ENCODE data around the gene DMAC2L. TPM values are rescaled to one million over a fixed set of nuclear protein-coding genes. Genes with fewer than 3 reads are reported as not detected.

The DMAC2L gene
- total RNA-seq, 4 donors from 2014 or later = 3.0 to 18.9 (median 9.2) TPM

DNA sequence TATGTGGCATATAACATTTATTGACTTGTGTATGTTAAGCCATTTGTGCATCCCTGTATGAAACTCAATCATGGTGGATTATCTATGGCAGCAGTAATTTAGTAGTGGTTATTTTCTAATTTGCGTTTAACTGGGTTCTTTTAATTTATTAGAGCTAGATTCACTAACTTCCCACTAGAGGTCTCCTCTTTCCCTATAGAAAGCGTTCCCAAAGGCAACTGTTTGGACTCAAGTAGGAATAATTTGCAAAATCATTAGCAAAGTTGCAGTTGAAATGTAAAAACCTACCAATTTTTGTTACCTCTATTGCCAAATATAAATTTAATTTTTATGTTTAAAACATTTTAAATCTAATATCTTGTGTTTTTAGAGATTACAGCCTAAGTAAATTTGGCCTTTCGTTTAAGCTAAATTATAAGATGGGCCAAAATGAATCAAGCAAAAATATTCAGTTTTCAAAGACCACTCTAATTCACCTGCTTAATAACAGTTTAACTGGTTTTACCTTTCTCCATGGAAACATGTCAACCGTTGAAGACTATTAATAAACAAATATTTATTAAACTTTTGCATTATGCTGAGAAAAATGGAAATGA lies 6.0 kb downstream of the DMAC2L start:
- Histone ChIP-seq H3K36me3 (no peaks in the 10 kb centered on the region), H3K27me3 (no peaks in the 10 kb centered on the region), H3K4me1 (peaks cover 12 to 27% (median 15%) of the 10 kb centered on the region in 4 donors), H3K9me3 (no peaks in the 10 kb centered on the region), H3K4me3 (no peak overlapping the region), H3K27ac (no peak overlapping the region)
- TF ChIP-seq POLR2A (IDR thresholded peaks at IDR 0.05) (no peak), POLR2AphosphoS5 (IDR thresholded peaks at IDR 0.05) (no peak), EP300 (IDR thresholded peaks at IDR 0.05; ENCODE audit: low read depth) (no peak)
- TF ChIP-seq, protein P1, sequence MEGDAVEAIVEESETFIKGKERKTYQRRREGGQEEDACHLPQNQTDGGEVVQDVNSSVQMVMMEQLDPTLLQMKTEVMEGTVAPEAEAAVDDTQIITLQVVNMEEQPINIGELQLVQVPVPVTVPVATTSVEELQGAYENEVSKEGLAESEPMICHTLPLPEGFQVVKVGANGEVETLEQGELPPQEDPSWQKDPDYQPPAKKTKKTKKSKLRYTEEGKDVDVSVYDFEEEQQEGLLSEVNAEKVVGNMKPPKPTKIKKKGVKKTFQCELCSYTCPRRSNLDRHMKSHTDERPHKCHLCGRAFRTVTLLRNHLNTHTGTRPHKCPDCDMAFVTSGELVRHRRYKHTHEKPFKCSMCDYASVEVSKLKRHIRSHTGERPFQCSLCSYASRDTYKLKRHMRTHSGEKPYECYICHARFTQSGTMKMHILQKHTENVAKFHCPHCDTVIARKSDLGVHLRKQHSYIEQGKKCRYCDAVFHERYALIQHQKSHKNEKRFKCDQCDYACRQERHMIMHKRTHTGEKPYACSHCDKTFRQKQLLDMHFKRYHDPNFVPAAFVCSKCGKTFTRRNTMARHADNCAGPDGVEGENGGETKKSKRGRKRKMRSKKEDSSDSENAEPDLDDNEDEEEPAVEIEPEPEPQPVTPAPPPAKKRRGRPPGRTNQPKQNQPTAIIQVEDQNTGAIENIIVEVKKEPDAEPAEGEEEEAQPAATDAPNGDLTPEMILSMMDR (IDR thresholded peaks at IDR 0.05) = peak; percentile 52 to 75 (median 62)
- in situ Hi-C loops (cut with MboI; ENCODE audit: low pct_ligation_motif_present in 1 of 4, low pct_unique_long_range_greater_than_20kb in 1 of 4, low sequenced_read_pairs in 3 of 4) (no loop called here), intact Hi-C loops (cut with DNase I; ENCODE audit: low total_unique reads) (loop anchor here (10.0 kb wide), 1 partner anchor 77 kb away; the partner anchor contains the start of gene CDKL1)
- no peak for DNase-seq
- WGBS, 2 donors (ENCODE audit: low coverage in 1 of 2) = 48 to 53% methylated on average over 4 of the region's 4 CpGs

DNA sequence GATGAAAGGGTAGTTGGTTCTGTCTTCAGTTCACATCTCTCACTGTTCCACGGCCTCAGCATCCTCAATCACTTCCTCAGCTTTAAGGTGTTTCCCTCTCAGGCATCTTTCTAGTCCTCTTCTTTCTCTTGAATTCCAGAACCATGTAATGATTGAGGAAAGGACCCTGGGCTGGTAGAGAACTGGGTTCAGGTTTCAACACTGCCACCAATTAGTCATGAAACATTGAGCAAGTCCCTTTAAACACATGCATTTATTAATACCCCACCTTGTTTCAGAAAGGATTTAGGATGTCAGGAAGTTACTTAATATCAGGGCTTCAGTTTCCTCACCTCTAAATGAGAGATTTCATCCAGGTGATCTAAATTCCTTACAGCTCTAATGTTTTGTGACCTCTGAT lies 7.2 kb downstream of the DMAC2L start:
- in situ Hi-C loops (cut with MboI; ENCODE audit: low pct_ligation_motif_present in 1 of 4, low pct_unique_long_range_greater_than_20kb in 1 of 4, low sequenced_read_pairs in 3 of 4) (no loop called here), intact Hi-C loops (cut with DNase I; ENCODE audit: low total_unique reads) (loop anchor here (10.0 kb wide), 1 partner anchor 76 kb away; the partner anchor contains the start of gene CDKL1)
- Histone ChIP-seq H3K27ac (no peak overlapping the region), H3K4me3 (no peak overlapping the region), H3K27me3 (no peaks in the 10 kb centered on the region), H3K36me3 (peaks cover 0 to 2% (median 0%) of the 10 kb centered on the region in 4 donors), H3K9me3 (no peaks in the 10 kb centered on the region), H3K4me1 (peaks cover 7 to 21% (median 12%) of the 10 kb centered on the region in 4 donors)
- DNase-seq = no peak
- WGBS, 2 donors (ENCODE audit: low coverage in 1 of 2) = 76 to 86% methylated on average over 1 of the region's 1 CpG
- TF ChIP-seq EP300 (IDR thresholded peaks at IDR 0.05; ENCODE audit: low read depth) (no peak), POLR2A (IDR thresholded peaks at IDR 0.05) (no peak), POLR2AphosphoS5 (IDR thresholded peaks at IDR 0.05) (no peak)
- TF ChIP-seq, protein P1 (IDR thresholded peaks at IDR 0.05) = no peak

DNA sequence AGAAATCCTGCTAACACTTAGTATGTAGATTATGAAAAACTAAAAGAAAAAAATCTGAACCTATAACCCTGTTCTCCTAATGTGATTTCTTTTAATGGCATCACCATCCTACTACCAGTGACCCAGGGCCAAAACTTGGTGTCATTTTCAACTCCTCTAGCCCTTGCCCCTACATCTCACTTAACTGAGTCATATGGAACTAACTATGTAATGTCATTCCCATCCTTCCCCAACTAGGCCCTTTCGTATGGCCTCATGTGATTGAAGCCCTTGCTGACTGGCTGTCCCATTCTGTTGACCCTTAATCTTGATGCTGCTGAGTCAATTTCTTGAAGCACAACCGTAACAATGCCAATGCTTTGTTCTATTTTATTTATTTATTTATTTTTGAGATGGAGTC lies 7.6 kb downstream of the DMAC2L start:
- Histone ChIP-seq H3K4me3 (no peak overlapping the region), H3K9me3 (no peaks in the 10 kb centered on the region), H3K27ac (peak overlapping the region in 2 of 4 donors; percentile 79 to 81), H3K36me3 (peaks cover 0 to 6% (median under 1%) of the 10 kb centered on the region in 4 donors), H3K27me3 (no peaks in the 10 kb centered on the region), H3K4me1 (peaks cover 7 to 21% (median 12%) of the 10 kb centered on the region in 4 donors)
- DNase-seq = no peak
- no peak for TF ChIP-seq EP300 (IDR thresholded peaks at IDR 0.05; ENCODE audit: low read depth)
- TF ChIP-seq, protein P1 (IDR thresholded peaks at IDR 0.05) = no peak
- no peak for TF ChIP-seq POLR2A (IDR thresholded peaks at IDR 0.05)
- no peak for TF ChIP-seq POLR2AphosphoS5 (IDR thresholded peaks at IDR 0.05)
- in situ Hi-C loops (cut with MboI; ENCODE audit: low pct_ligation_motif_present in 1 of 4, low pct_unique_long_range_greater_than_20kb in 1 of 4, low sequenced_read_pairs in 3 of 4) (loop anchor here (5.0 to 10.0 kb wide), 4 partner anchors 205 to 215 kb away; partner anchors contain the start of gene MAP4K5 (in 2 of the 4)), intact Hi-C loops (cut with DNase I; ENCODE audit: low total_unique reads) (loop anchor here (5.0 to 10.0 kb wide), 2 partner anchors 75 to 213 kb away; partner anchors contain the start of genes CDKL1 and MAP4K5)
- 89 to 92% methylated on average over 2 of the region's 2 CpGs for WGBS, 2 donors (ENCODE audit: low coverage in 1 of 2)

DNA sequence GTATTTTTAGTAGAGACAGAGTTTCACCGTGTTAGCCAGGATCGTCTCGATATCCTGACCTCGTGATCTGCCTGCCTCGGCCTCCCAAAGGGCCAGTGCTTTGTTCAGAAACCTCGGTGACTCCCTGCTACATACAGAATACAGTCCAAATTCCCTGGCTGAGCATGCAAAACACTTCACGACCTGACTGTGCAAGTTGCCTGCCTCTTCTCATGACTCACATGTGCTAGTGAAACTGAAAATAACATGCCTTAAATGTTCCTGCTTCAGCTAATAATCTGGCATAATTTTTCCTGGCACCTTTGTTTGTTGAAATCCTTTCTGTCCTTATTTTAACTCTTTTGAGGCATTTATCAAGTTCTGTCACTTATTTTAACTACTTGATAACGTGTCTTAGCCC lies 8.2 kb downstream of the DMAC2L start:
- H3K9me3 ChIP-seq = no peaks in the 10 kb centered on the region
- H3K4me3 ChIP-seq = no peak overlapping the region
- peaks cover 0 to 12% (median 2%) of the 10 kb centered on the region in 4 donors for H3K36me3 ChIP-seq
- WGBS, 2 donors (ENCODE audit: low coverage in 1 of 2) = 47 to 56% methylated on average over 3 to 8 of the region's 8 CpGs
- H3K4me1 ChIP-seq = peaks cover 7 to 21% (median 12%) of the 10 kb centered on the region in 4 donors
- TF ChIP-seq POLR2AphosphoS5 (IDR thresholded peaks at IDR 0.05) (peak in 1 of 3 donors; percentile 13), POLR2A (IDR thresholded peaks at IDR 0.05) (no peak), EP300 (IDR thresholded peaks at IDR 0.05; ENCODE audit: low read depth) (no peak)
- TF ChIP-seq, protein P1 (IDR thresholded peaks at IDR 0.05) = no peak
- no peak for DNase-seq
- no peaks in the 10 kb centered on the region for H3K27me3 ChIP-seq
- H3K27ac ChIP-seq = peak overlapping the region; percentile 74 to 81 (median 78)
- in situ Hi-C loops (cut with MboI; ENCODE audit: low pct_ligation_motif_present in 1 of 4, low pct_unique_long_range_greater_than_20kb in 1 of 4, low sequenced_read_pairs in 3 of 4) (loop anchor here (5.0 to 10.0 kb wide), 4 partner anchors 205 to 215 kb away; partner anchors contain the start of gene MAP4K5 (in 2 of the 4)), intact Hi-C loops (cut with DNase I; ENCODE audit: low total_unique reads) (loop anchor here (5.0 kb wide), 1 partner anchor 212 kb away; the partner anchor contains the start of gene MAP4K5)

All from transverse colon (tissue), 4 donors.